SK-N-SH treated with all-trans-retinoic acid at 6 μM for 48 hours (cell line): ENCODE results near the gene MACF1.

Experiments
- ATAC-seq: fragments of 200-7000 bp; cut with Tn5 transposase; 3 replicates; pipeline ENCODE4 v1.9.1; 2020; ENCODE audit warnings: mild to moderate bottlenecking, moderate library complexity
- ARNTL ChIP-seq: fragments of 450-650 bp; formaldehyde crosslinking; IDR thresholded peaks from 2 replicates; pipeline ENCODE4 v1.5.0; 2020; ENCODE audit warnings: low read depth, mild to moderate bottlenecking, moderate library complexity, borderline replicate concordance
- CSDC2 ChIP-seq: fragments of 250-450 bp; sonication (Bioruptor Pico); IDR thresholded peaks from 2 replicates; pipeline ENCODE4 v1.5.0; 2020; ENCODE audit warnings: mild to moderate bottlenecking, moderate library complexity
- ESRRG ChIP-seq: fragments of 250-450 bp; sonication (Bioruptor Pico); IDR thresholded peaks from 2 replicates; pipeline ENCODE4 v1.6.1; 2021; ENCODE audit warnings: mild to moderate bottlenecking
- ISL1 ChIP-seq: fragments of 250-450 bp; sonication (Bioruptor Pico); IDR thresholded peaks from 2 replicates; pipeline ENCODE4 v2.1.2; 2022; ENCODE audit warnings: mild to moderate bottlenecking, moderate library complexity
- OSR1 ChIP-seq: fragments of 250-450 bp; sonication (Bioruptor Pico); IDR thresholded peaks from 2 replicates; pipeline ENCODE4 v1.8.0; 2022; ENCODE audit warnings: moderate library complexity, mild to moderate bottlenecking, inconsistent platforms
- PPARA ChIP-seq: fragments of 250-450 bp; sonication (Bioruptor Pico); IDR thresholded peaks from 2 replicates; pipeline ENCODE4 v1.5.0; 2020; ENCODE audit warnings: mild to moderate bottlenecking, borderline replicate concordance
- RARB ChIP-seq: fragments of 250-450 bp; sonication (Bioruptor Pico); IDR thresholded peaks from 2 replicates; pipeline ENCODE4 v1.8.0; 2021; ENCODE audit warnings: mild to moderate bottlenecking, moderate library complexity
- SNAI2 ChIP-seq: fragments of 250-450 bp; sonication (Bioruptor Pico); IDR thresholded peaks from 2 replicates; pipeline ENCODE4 v1.5.0; 2020; ENCODE audit warnings: mild to moderate bottlenecking, moderate library complexity
- TCF4 ChIP-seq: fragments of 250-450 bp; sonication (Bioruptor Pico); IDR thresholded peaks from 2 replicates; pipeline ENCODE4 v1.8.0; 2021; ENCODE audit warnings: mild to moderate bottlenecking, moderate library complexity, borderline replicate concordance
- TOX ChIP-seq: fragments of 250-450 bp; sonication (Bioruptor Pico); IDR thresholded peaks from 2 replicates; pipeline ENCODE4 v1.8.0; 2021; ENCODE audit warnings: mild to moderate bottlenecking, moderate library complexity, borderline replicate concordance
- TSHZ2 ChIP-seq: fragments of 250-450 bp; sonication (Bioruptor Pico); IDR thresholded peaks from 2 replicates; pipeline ENCODE4 v1.5.0; 2020; ENCODE audit warnings: mild to moderate bottlenecking, moderate library complexity
- ZC3H10 ChIP-seq: fragments of 250-450 bp; sonication (Bioruptor Pico); IDR thresholded peaks from 2 replicates; pipeline ENCODE4 v1.5.1; 2021; ENCODE audit warnings: mild to moderate bottlenecking, moderate library complexity
- ZFP3 ChIP-seq: fragments of 250-450 bp; sonication (Bioruptor Pico); IDR thresholded peaks from 2 replicates; pipeline ENCODE4 v1.5.0; 2020; ENCODE audit warnings: mild to moderate bottlenecking, moderate library complexity
- ZFP30 ChIP-seq: fragments of 450-650 bp; formaldehyde crosslinking; IDR thresholded peaks from 2 replicates; pipeline ENCODE4 v1.5.0; 2022; ENCODE audit warnings: mild to moderate bottlenecking, moderate library complexity
- ZNF565 ChIP-seq: fragments of 450-650 bp; formaldehyde crosslinking; conservative IDR thresholded peaks from 2 replicates; pipeline ENCODE4 v1.5.0; 2020; ENCODE audit warnings: low read depth, mild to moderate bottlenecking, moderate library complexity
- ZNF70 ChIP-seq: fragments of 450-650 bp; formaldehyde crosslinking; IDR thresholded peaks from 2 replicates; pipeline ENCODE4 v1.5.0; 2020; ENCODE audit warnings: mild to moderate bottlenecking, moderate library complexity
- ZNF8 ChIP-seq: fragments of 450-650 bp; formaldehyde crosslinking; IDR thresholded peaks from 2 replicates; pipeline ENCODE4 v1.5.0; 2020; ENCODE audit warnings: mild to moderate bottlenecking, moderate library complexity
- TF ChIP-seq, protein P1 (sequence below): fragments of 250-450 bp; sonication (Bioruptor Pico); IDR thresholded peaks from 2 replicates; pipeline ENCODE4 v1.8.0; 2021; ENCODE audit warnings: low read depth, mild to moderate bottlenecking, moderate library complexity, borderline replicate concordance
- TF ChIP-seq, protein P2 (sequence below): fragments of 250-450 bp; sonication (Bioruptor Pico); IDR thresholded peaks from 2 replicates; pipeline ENCODE4 v1.5.1; 2020; ENCODE audit warnings: low read depth, mild to moderate bottlenecking, moderate library complexity
- TF ChIP-seq, protein P3 (sequence below): fragments of 250-450 bp; sonication (Bioruptor Pico); IDR thresholded peaks from 2 replicates; pipeline ENCODE4 v1.5.1; 2021; ENCODE audit warnings: mild to moderate bottlenecking, moderate library complexity
- TF ChIP-seq, protein P4 (sequence below): fragments of 250-450 bp; sonication (Bioruptor Pico); IDR thresholded peaks from 2 replicates; pipeline ENCODE4 v1.8.0; 2020; ENCODE audit warnings: mild to moderate bottlenecking, moderate library complexity, borderline replicate concordance

The MACF1 gene

GRCh38 chr1:39426346-39426745, 221.9 kb downstream of the MACF1 start:
- TF ChIP-seq ISL1 (CRISPR knock-in tag): no peak
- TF ChIP-seq, protein P1, sequence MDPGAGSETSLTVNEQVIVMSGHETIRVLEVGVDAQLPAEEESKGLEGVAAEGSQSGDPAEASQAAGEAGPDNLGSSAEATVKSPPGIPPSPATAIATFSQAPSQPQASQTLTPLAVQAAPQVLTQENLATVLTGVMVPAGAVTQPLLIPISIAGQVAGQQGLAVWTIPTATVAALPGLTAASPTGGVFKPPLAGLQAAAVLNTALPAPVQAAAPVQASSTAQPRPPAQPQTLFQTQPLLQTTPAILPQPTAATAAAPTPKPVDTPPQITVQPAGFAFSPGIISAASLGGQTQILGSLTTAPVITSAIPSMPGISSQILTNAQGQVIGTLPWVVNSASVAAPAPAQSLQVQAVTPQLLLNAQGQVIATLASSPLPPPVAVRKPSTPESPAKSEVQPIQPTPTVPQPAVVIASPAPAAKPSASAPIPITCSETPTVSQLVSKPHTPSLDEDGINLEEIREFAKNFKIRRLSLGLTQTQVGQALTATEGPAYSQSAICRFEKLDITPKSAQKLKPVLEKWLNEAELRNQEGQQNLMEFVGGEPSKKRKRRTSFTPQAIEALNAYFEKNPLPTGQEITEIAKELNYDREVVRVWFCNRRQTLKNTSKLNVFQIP (CRISPR knock-in tag): no peak
- TF ChIP-seq, protein P2, sequence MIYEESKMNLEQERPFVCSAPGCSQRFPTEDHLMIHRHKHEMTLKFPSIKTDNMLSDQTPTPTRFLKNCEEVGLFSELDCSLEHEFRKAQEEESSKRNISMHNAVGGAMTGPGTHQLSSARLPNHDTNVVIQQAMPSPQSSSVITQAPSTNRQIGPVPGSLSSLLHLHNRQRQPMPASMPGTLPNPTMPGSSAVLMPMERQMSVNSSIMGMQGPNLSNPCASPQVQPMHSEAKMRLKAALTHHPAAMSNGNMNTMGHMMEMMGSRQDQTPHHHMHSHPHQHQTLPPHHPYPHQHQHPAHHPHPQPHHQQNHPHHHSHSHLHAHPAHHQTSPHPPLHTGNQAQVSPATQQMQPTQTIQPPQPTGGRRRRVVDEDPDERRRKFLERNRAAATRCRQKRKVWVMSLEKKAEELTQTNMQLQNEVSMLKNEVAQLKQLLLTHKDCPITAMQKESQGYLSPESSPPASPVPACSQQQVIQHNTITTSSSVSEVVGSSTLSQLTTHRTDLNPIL (CRISPR knock-in tag): no peak
- no peak for TF ChIP-seq TCF4 (CRISPR knock-in tag)
- no peak for TF ChIP-seq TOX (CRISPR knock-in tag)
- TF ChIP-seq ESRRG (CRISPR knock-in tag): no peak
- TF ChIP-seq TSHZ2 (CRISPR knock-in tag): no peak
- TF ChIP-seq, protein P3, sequence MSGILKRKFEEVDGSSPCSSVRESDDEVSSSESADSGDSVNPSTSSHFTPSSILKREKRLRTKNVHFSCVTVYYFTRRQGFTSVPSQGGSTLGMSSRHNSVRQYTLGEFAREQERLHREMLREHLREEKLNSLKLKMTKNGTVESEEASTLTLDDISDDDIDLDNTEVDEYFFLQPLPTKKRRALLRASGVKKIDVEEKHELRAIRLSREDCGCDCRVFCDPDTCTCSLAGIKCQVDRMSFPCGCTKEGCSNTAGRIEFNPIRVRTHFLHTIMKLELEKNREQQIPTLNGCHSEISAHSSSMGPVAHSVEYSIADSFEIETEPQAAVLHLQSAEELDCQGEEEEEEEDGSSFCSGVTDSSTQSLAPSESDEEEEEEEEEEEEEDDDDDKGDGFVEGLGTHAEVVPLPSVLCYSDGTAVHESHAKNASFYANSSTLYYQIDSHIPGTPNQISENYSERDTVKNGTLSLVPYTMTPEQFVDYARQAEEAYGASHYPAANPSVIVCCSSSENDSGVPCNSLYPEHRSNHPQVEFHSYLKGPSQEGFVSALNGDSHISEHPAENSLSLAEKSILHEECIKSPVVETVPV (CRISPR knock-in tag): no peak
- TF ChIP-seq ZNF70 (CRISPR knock-in tag): no peak
- no peak for TF ChIP-seq ZFP3
- TF ChIP-seq ARNTL: no peak
- no peak for TF ChIP-seq SNAI2 (CRISPR knock-in tag)
- no peak for ATAC-seq

DNA sequence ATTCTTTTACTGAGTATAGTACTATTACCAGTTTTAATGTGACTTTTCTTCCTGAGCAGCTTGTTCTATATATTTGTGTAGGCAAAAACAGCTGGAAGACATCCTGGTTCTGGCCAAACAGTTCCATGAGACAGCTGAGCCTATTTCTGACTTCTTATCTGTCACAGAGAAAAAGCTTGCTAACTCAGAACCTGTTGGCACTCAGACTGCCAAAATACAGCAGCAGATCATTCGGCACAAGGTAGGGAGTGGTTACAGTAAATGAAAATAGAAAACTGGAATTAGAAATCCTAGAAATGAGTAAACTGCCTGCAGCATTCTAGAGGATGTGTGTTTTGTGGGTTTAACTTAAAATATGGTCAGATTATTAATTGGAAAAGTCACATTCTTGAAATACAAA, 222.9 kb downstream of the MACF1 start:
- ATAC-seq: no peak
- TF ChIP-seq CSDC2 (CRISPR knock-in tag) (no peak), TOX (CRISPR knock-in tag) (no peak), ZC3H10 (CRISPR knock-in tag) (no peak), TCF4 (CRISPR knock-in tag) (no peak), ZFP3 (no peak), ZNF8 (CRISPR knock-in tag) (no peak), ZNF70 (CRISPR knock-in tag) (no peak)

DNA sequence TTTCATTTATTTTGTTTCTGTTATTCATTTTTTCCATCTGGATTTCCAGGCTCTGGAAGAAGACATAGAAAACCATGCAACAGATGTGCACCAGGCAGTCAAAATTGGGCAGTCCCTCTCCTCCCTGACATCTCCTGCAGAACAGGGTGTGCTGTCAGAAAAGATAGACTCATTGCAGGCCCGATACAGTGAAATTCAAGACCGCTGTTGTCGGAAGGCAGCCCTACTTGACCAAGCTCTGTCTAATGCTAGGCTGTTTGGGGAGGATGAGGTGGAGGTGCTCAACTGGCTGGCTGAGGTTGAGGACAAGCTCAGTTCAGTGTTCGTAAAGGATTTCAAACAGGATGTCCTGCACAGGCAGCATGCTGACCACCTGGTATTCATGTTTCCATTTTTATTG, 223.4 kb downstream of the MACF1 start:
- TF ChIP-seq ISL1 (CRISPR knock-in tag) (no peak), TCF4 (CRISPR knock-in tag) (no peak), OSR1 (CRISPR knock-in tag) (no peak), TOX (CRISPR knock-in tag) (no peak)
- no peak for ATAC-seq

DNA sequence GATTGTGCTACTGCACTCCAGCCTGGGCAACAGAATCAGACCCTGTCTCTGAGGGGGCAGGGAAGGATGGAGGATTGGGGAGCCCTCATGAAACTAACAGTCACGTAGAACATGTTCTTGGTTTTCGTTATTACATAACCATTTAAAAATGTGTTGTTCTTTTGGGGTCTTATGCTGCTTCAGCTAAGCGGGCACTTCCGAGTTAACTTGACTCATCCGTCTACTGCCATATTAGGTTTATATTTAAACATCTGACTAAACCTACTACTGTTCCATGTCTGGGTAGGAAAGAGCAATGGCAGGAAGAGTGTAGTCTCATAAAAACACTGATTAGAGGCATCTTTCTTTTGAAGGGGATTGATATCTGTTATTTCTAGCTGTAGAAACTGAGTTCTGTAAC, 227.4 kb downstream of the MACF1 start:
- TF ChIP-seq, protein P4, sequence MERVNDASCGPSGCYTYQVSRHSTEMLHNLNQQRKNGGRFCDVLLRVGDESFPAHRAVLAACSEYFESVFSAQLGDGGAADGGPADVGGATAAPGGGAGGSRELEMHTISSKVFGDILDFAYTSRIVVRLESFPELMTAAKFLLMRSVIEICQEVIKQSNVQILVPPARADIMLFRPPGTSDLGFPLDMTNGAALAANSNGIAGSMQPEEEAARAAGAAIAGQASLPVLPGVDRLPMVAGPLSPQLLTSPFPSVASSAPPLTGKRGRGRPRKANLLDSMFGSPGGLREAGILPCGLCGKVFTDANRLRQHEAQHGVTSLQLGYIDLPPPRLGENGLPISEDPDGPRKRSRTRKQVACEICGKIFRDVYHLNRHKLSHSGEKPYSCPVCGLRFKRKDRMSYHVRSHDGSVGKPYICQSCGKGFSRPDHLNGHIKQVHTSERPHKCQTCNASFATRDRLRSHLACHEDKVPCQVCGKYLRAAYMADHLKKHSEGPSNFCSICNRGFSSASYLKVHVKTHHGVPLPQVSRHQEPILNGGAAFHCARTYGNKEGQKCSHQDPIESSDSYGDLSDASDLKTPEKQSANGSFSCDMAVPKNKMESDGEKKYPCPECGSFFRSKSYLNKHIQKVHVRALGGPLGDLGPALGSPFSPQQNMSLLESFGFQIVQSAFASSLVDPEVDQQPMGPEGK (CRISPR knock-in tag): no peak
- TF ChIP-seq ZNF70 (CRISPR knock-in tag): no peak
- no peak for TF ChIP-seq SNAI2 (CRISPR knock-in tag)
- no peak for TF ChIP-seq ZFP30
- TF ChIP-seq ZNF565 (CRISPR knock-in tag): no peak
- TF ChIP-seq PPARA (CRISPR knock-in tag): no peak
- no peak for TF ChIP-seq ZNF8 (CRISPR knock-in tag)
- no peak for TF ChIP-seq CSDC2 (CRISPR knock-in tag)
- TF ChIP-seq TCF4 (CRISPR knock-in tag): no peak
- TF ChIP-seq, protein P2 (CRISPR knock-in tag): no peak
- TF ChIP-seq ESRRG (CRISPR knock-in tag): no peak
- TF ChIP-seq ARNTL: no peak
- no peak for TF ChIP-seq RARB
- TF ChIP-seq TSHZ2 (CRISPR knock-in tag): no peak
- TF ChIP-seq, all 23 proteins: peak for 0
- no peak for ATAC-seq
